ENCODE data around the gene DNAH2. TPM values are rescaled to one million over a fixed set of nuclear protein-coding genes. Genes with fewer than 3 reads are reported as not detected.

The DNAH2 gene
- total and polyA plus RNA-seq, 12 donors = under 0.01 to 0.30 (median 0.03) TPM; not detected in 3

- H3K4me1 ChIP-seq = peaks cover 7 to 48% (median 42%) of the 10 kb centered on the region in 9 donors
- intact Hi-C loops (cut with DNase I) = loop anchor here in 7 of 10 donors (1.0 to 10.0 kb wide), 8 partner anchors 8 to 320 kb away; partner anchors contain the start of genes NAA38 (in 4 of the 7), CHD3 (in 1 of the 7) and PER1 (in 1 of the 7)
- peaks cover 0 to 5% (median 0%) of the 10 kb centered on the region in 9 donors for H3K36me3 ChIP-seq
- peak; percentile 71 to 93 (median 81) for TF ChIP-seq CTCF (IDR thresholded peaks at IDR 0.05)
- DNase-seq (peak; percentile 97 to 99), ATAC-seq (peak; percentile 79 to 83 (median 82))
- no peaks in the 10 kb centered on the region for H3K9me3 ChIP-seq
- H3K4me3 ChIP-seq = peak overlapping the region; percentile 59 to 95 (median 80)
- peak overlapping the region; percentile 94 to 100 (median 98) for H3K27ac ChIP-seq
- H3K27me3 ChIP-seq = peaks cover 0 to 3% (median 0%) of the 10 kb centered on the region in 7 donors
- whole genome bisulfite sequencing, 2 donors = 1% methylated on average over 50 to 69 of the region's 69 CpGs
Observed at GRCh38 chr17:7834957-7835813, 117.6 kb downstream of the DNAH2 start.

- Histone ChIP-seq H3K4me3 (peak overlapping the region; percentile 59 to 95 (median 80)), H3K36me3 (peaks cover 0 to 14% (median 0%) of the 10 kb centered on the region in 9 donors), H3K27me3 (no peaks in the 10 kb centered on the region), H3K27ac (peak overlapping the region; percentile 94 to 100 (median 98)), H3K4me1 (peaks cover 8 to 56% (median 49%) of the 10 kb centered on the region in 9 donors), H3K9me3 (no peaks in the 10 kb centered on the region)
- no peak for TF ChIP-seq CTCF (IDR thresholded peaks at IDR 0.05)
- DNase-seq = peak; percentile 82 to 88
- intact Hi-C loops (cut with DNase I) = loop anchor here in 7 of 10 donors (1.0 to 10.0 kb wide), 5 partner anchors 15 to 319 kb away; partner anchors contain the start of genes NAA38 (in 4 of the 7) and PER1 (in 1 of the 7)
- 0% methylated on average over 59 to 61 of the region's 61 CpGs for WGBS, 2 donors
- ATAC-seq = peak; percentile 30 to 61 (median 55)
Observed at GRCh38 chr17:7835814-7836595, 118.5 kb downstream of the DNAH2 start.

DNA sequence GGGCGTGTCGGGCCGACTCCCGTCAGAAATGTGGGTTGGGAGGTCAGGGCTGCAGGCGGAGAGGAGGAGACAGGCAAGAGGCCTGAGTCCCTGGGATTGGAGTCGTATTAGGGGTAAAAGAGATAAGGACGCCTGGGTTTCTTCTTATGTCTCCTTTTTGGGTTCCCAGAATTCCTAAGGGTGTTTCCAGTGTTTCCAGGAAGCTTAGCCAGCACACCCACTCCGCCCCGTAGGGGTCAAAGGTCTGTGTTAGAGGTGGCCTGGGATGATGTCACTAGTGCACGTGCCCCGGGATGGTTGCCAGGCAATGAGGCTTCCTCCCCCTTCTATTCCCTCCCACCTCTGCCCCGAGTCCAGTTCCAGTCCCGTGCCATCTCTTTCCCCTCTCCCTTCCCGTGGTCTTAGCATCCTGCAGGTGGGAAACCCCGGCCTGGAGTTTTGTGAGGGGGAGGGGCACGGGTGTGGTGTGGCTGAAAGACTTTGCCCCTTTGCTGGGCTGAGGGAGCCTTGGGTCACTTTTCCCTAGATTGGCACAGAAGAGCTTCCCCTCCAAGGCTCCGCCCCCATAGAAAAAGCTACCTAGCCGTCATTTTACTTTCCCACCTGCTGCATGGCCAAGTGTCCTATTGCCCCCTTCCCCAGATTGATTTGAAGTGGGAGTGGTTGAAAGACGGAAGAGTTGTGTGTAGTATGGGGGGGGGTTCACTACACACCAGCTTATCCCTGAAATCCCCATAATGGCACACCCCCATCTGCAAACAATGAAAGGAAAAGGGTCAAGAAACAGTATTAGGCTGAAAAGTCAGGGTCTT lies 119.3 kb downstream of the DNAH2 start:
- H3K4me1 ChIP-seq = peaks cover 12 to 62% (median 55%) of the 10 kb centered on the region in 9 donors
- H3K27ac ChIP-seq = peak overlapping the region; percentile 94 to 100 (median 98)
- peak overlapping the region; percentile 59 to 95 (median 80) for H3K4me3 ChIP-seq
- no peaks in the 10 kb centered on the region for H3K27me3 ChIP-seq
- peak; percentile 17 to 50 (median 30) for ATAC-seq
- peak; percentile 87 to 95 for DNase-seq
- no peak for TF ChIP-seq CTCF (IDR thresholded peaks at IDR 0.05)
- intact Hi-C loops (cut with DNase I) = loop anchor here in 2 of 10 donors (10.0 kb wide), 2 partner anchors 92 to 318 kb away; partner anchors contain the start of gene PER1 (in 1 of the 2)
- WGBS, 2 donors = 1 to 2% methylated on average over 19 of the region's 19 CpGs
- H3K36me3 ChIP-seq = peaks cover 0 to 15% (median 0%) of the 10 kb centered on the region in 9 donors
- no peaks in the 10 kb centered on the region for H3K9me3 ChIP-seq

Data from heart right ventricle (tissue), 16 donors.